ENCODE measurements around the gene STIM2. TPM values are rescaled to one million over a fixed set of nuclear protein-coding genes. Genes with fewer than 3 reads are reported as not detected.

The STIM2 gene
- total RNA-seq, 1 donor from 2014 or later = 18.4 TPM

- no peaks in the 10 kb centered on the region for H3K36me3 ChIP-seq (ENCODE audit: insufficient read depth, low read length)
- FAIRE-seq (no peak), DNase-seq (ENCODE audit: low read depth) (no peak)
- no peak overlapping the region for H3K4me2 ChIP-seq (ENCODE audit: low read length)
- no peak overlapping the region for H3K27ac ChIP-seq (ENCODE audit: low read depth, low read length)
- H4K20me1 ChIP-seq (ENCODE audit: insufficient read depth, low read length) = no peaks in the 10 kb centered on the region
- no peak overlapping the region for H3K4me3 ChIP-seq (ENCODE audit: insufficient read depth, low read depth, low read length)
- Mint-ChIP-seq H3K36me3 (ENCODE audit: low read depth, unreplicated experiment) (no peaks in the 10 kb centered on the region), H3K27ac (ENCODE audit: unreplicated experiment) (no peak overlapping the region), H3K4me1 (ENCODE audit: low read depth, unreplicated experiment) (peaks cover 18% of the 10 kb centered on the region), H3K27me3 (ENCODE audit: low read depth, unreplicated experiment) (no peaks in the 10 kb centered on the region), H3K4me3 (ENCODE audit: unreplicated experiment) (no peak overlapping the region), H3K9me3 (ENCODE audit: unreplicated experiment) (no peaks in the 10 kb centered on the region)
- no peak overlapping the region for H3K9ac ChIP-seq (ENCODE audit: low read length)
- no peaks in the 10 kb centered on the region for H3K9me3 ChIP-seq (ENCODE audit: insufficient read depth, low read depth, low read length)
- H3K27me3 ChIP-seq (ENCODE audit: insufficient read depth, low read length) = no peaks in the 10 kb centered on the region
- TF ChIP-seq, protein P1, sequence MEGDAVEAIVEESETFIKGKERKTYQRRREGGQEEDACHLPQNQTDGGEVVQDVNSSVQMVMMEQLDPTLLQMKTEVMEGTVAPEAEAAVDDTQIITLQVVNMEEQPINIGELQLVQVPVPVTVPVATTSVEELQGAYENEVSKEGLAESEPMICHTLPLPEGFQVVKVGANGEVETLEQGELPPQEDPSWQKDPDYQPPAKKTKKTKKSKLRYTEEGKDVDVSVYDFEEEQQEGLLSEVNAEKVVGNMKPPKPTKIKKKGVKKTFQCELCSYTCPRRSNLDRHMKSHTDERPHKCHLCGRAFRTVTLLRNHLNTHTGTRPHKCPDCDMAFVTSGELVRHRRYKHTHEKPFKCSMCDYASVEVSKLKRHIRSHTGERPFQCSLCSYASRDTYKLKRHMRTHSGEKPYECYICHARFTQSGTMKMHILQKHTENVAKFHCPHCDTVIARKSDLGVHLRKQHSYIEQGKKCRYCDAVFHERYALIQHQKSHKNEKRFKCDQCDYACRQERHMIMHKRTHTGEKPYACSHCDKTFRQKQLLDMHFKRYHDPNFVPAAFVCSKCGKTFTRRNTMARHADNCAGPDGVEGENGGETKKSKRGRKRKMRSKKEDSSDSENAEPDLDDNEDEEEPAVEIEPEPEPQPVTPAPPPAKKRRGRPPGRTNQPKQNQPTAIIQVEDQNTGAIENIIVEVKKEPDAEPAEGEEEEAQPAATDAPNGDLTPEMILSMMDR (IDR thresholded peaks at IDR 0.05; ENCODE audit: insufficient read depth, low read depth, low read length) = no peak
- no peak for TF ChIP-seq EZH2 (IDR thresholded peaks at IDR 0.05; ENCODE audit: insufficient read depth, low read length)
- H3K79me2 ChIP-seq (ENCODE audit: insufficient read depth, low read length) = no peaks in the 10 kb centered on the region
- H2AFZ ChIP-seq (ENCODE audit: low read depth, low read length) = no peak overlapping the region
- no peaks in the 10 kb centered on the region for H3K4me1 ChIP-seq (ENCODE audit: insufficient read depth, low read length)
These were observed 124.3 kb downstream of the STIM2 start for GRCh38 chr4:26984896-26985295.

DNA sequence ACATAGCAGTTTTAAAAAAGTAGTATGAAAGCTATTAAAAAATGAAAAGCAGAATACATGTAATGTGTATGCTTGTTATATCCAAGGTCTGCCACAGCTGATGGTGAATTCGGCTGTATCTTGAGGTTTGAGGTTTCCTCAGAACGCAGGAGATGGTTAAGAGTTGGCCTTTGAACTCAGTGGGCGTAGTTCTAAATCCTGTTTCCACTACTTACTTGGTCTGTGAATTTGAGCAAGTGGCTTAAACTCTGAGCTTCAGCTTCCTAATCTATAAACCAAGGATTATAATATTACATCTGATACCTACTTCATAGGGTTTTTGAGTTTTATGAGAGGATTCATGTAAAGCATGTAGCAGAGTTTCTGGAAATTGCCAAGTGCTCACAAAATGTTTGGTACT, 125.2 kb downstream of the STIM2 start:
- Histone ChIP-seq H4K20me1 (ENCODE audit: insufficient read depth, low read length) (no peaks in the 10 kb centered on the region), H3K4me1 (ENCODE audit: insufficient read depth, low read length) (no peaks in the 10 kb centered on the region), H3K9me3 (ENCODE audit: insufficient read depth, low read depth, low read length) (no peaks in the 10 kb centered on the region), H3K4me2 (ENCODE audit: low read length) (no peak overlapping the region), H2AFZ (ENCODE audit: low read depth, low read length) (no peak overlapping the region), H3K27ac (ENCODE audit: low read depth, low read length) (no peak overlapping the region), H3K36me3 (ENCODE audit: insufficient read depth, low read length) (no peaks in the 10 kb centered on the region), H3K4me3 (ENCODE audit: insufficient read depth, low read depth, low read length) (no peak overlapping the region), H3K79me2 (ENCODE audit: insufficient read depth, low read length) (no peaks in the 10 kb centered on the region), H3K9ac (ENCODE audit: low read length) (no peak overlapping the region), H3K27me3 (ENCODE audit: insufficient read depth, low read length) (no peaks in the 10 kb centered on the region)
- DNase-seq (ENCODE audit: low read depth) = peak; percentile 70
- H3K27ac Mint-ChIP-seq (ENCODE audit: unreplicated experiment) = no peak overlapping the region
- no peak for TF ChIP-seq EZH2 (IDR thresholded peaks at IDR 0.05; ENCODE audit: insufficient read depth, low read length)
- TF ChIP-seq, protein P1 (IDR thresholded peaks at IDR 0.05; ENCODE audit: insufficient read depth, low read depth, low read length) = no peak
- H3K9me3 Mint-ChIP-seq (ENCODE audit: unreplicated experiment) = no peaks in the 10 kb centered on the region
- no peak overlapping the region for H3K4me3 Mint-ChIP-seq (ENCODE audit: unreplicated experiment)
- peaks cover 18% of the 10 kb centered on the region for H3K4me1 Mint-ChIP-seq (ENCODE audit: low read depth, unreplicated experiment)
- H3K27me3 Mint-ChIP-seq (ENCODE audit: low read depth, unreplicated experiment) = no peaks in the 10 kb centered on the region
- no peak for FAIRE-seq
- no peaks in the 10 kb centered on the region for H3K36me3 Mint-ChIP-seq (ENCODE audit: low read depth, unreplicated experiment)

- no peaks in the 10 kb centered on the region for H4K20me1 ChIP-seq (ENCODE audit: insufficient read depth, low read length)
- H3K27ac Mint-ChIP-seq (ENCODE audit: unreplicated experiment) = no peak overlapping the region
These were observed 126.5 kb downstream of the STIM2 start for GRCh38 chr4:26987191-26987590.

More at GRCh38 chr4:26987191-26987590, 126.5 kb downstream of the STIM2 start:
- Histone ChIP-seq H3K4me2 (ENCODE audit: low read length) (no peak overlapping the region), H3K36me3 (ENCODE audit: insufficient read depth, low read length) (no peaks in the 10 kb centered on the region), H3K4me3 (ENCODE audit: insufficient read depth, low read depth, low read length) (no peak overlapping the region), H3K9me3 (ENCODE audit: insufficient read depth, low read depth, low read length) (no peaks in the 10 kb centered on the region), H2AFZ (ENCODE audit: low read depth, low read length) (no peak overlapping the region), H3K27ac (ENCODE audit: low read depth, low read length) (no peak overlapping the region), H3K79me2 (ENCODE audit: insufficient read depth, low read length) (no peaks in the 10 kb centered on the region), H3K4me1 (ENCODE audit: insufficient read depth, low read length) (no peaks in the 10 kb centered on the region), H3K9ac (ENCODE audit: low read length) (no peak overlapping the region), H3K27me3 (ENCODE audit: insufficient read depth, low read length) (no peaks in the 10 kb centered on the region)
- Mint-ChIP-seq H3K4me1 (ENCODE audit: low read depth, unreplicated experiment) (peaks cover 18% of the 10 kb centered on the region), H3K9me3 (ENCODE audit: unreplicated experiment) (peaks cover 2% of the 10 kb centered on the region), H3K4me3 (ENCODE audit: unreplicated experiment) (peak overlapping the region; percentile 30), H3K27me3 (ENCODE audit: low read depth, unreplicated experiment) (no peaks in the 10 kb centered on the region), H3K36me3 (ENCODE audit: low read depth, unreplicated experiment) (peaks cover 3% of the 10 kb centered on the region)
- no peak for DNase-seq (ENCODE audit: low read depth)
- FAIRE-seq = no peak
- TF ChIP-seq, protein P1 (IDR thresholded peaks at IDR 0.05; ENCODE audit: insufficient read depth, low read depth, low read length) = no peak
- TF ChIP-seq EZH2 (IDR thresholded peaks at IDR 0.05; ENCODE audit: insufficient read depth, low read length) = no peak

Data from astrocyte (in vitro differentiated cells and primary cell).